H1 (cell line): ENCODE results near the gene ENO2. TPM values are rescaled to one million over a fixed set of nuclear protein-coding genes. Genes with fewer than 3 reads are reported as not detected.

Experiments used
- CTCF ChIA-PET: fragments of 300-600 bp; sonication (Branson Sonifier 250); formaldehyde crosslinking; loops from one replicate; lab custom pipeline; 2021; ENCODE audit not compliant: partially characterized antibody; lab: Charles Lee
- POLR2A ChIA-PET: fragments of 300-600 bp; sonication (Branson Sonifier 250); formaldehyde crosslinking; loops from one replicate; lab custom pipeline; 2021; ENCODE audit warnings: inconsistent platforms; ENCODE audit not compliant: partially characterized antibody; lab: Charles Lee
- DNase-seq, 2 experiments: peaks; one replicate each; pipeline versions ENCODE4 v3.0.0 to v3.0.0-alpha.2; 2010 to 2022; ENCODE audit warnings: low spot score in 2 of 2, low read depth in 1 of 2, mixed read lengths in 1 of 2
- FAIRE-seq: peaks from 2 replicates; lab custom pipeline; 2011; peaks lifted over from hg19 to GRCh38; lab: Jason Lieb, UNC
- H2AFZ ChIP-seq: 2 replicates; pipeline ENCODE4 v1.8.1; 2012; ENCODE audit warnings: low read length, inconsistent platforms
- H2AK5ac ChIP-seq: 2 replicates; pipeline ENCODE4 v1.6.1; 2013; ENCODE audit warnings: low read depth, low read length
- H2BK120ac ChIP-seq: replicated peaks from 2 replicates; pipeline ENCODE3; 2013; ENCODE audit warnings: low read depth, low read length, inconsistent platforms
- H2BK12ac ChIP-seq: 2 replicates; pipeline ENCODE4 v1.6.1; 2013; ENCODE audit warnings: low read depth, low read length
- H2BK15ac ChIP-seq: 2 replicates; pipeline ENCODE4 v1.6.1; 2013; ENCODE audit warnings: low read length
- H2BK20ac ChIP-seq: 2 replicates; pipeline ENCODE4 v1.6.1; 2013; ENCODE audit warnings: low read length
- H2BK5ac ChIP-seq: 2 replicates; pipeline ENCODE4 v1.6.1; 2013; ENCODE audit warnings: low read depth, low read length
- H3K14ac ChIP-seq: 2 replicates; pipeline ENCODE4 v1.6.1; 2013; ENCODE audit warnings: inconsistent platforms; ENCODE audit not compliant: insufficient read length
- H3K18ac ChIP-seq: 2 replicates; pipeline ENCODE4 v1.6.1; 2013; ENCODE audit warnings: low read length; ENCODE audit errors: extremely low read depth
- H3K23ac ChIP-seq: 2 replicates; pipeline ENCODE4 v1.6.1; 2013; ENCODE audit warnings: inconsistent platforms; ENCODE audit not compliant: insufficient read length
- H3K23me2 ChIP-seq: 2 replicates; pipeline ENCODE4 v1.6.1; 2013; ENCODE audit warnings: low read depth, low read length
- H3K27ac ChIP-seq: 2 replicates; pipeline ENCODE4 v1.6.1; 2011; ENCODE audit warnings: low read depth, low read length, inconsistent platforms
- H3K27me3 ChIP-seq, 4 experiments: replicated peaks in 1 of 4; 1 replicate in 1 of 4; 2 replicates in 3 of 4; pipeline versions ENCODE4 v1.6.1 to v1.8.1; 2011 to 2013; ENCODE audit warnings: low read length in 3 of 4, mild to moderate bottlenecking in 3 of 4, inconsistent platforms in 2 of 4, mixed read lengths in 2 of 4, moderate library complexity in 1 of 4; ENCODE audit not compliant: control insufficient read depth in 3 of 4, insufficient read depth in 3 of 4; ENCODE audit errors: extremely low read depth in 1 of 4
- H3K36me3 ChIP-seq, 4 experiments: 2 replicates each; pipeline versions ENCODE4 v1.6.1 to v1.8.1; 2011 to 2013; ENCODE audit warnings: mild to moderate bottlenecking in 4 of 4, low read length in 3 of 4, moderate library complexity in 2 of 4, control low read depth in 1 of 4, inconsistent platforms in 1 of 4; ENCODE audit not compliant: insufficient read depth in 4 of 4, control insufficient read depth in 2 of 4
- H3K4ac ChIP-seq: replicated peaks from 2 replicates; pipeline ENCODE3; 2013; ENCODE audit warnings: low read length, low read depth, mixed read lengths, inconsistent platforms; ENCODE audit not compliant: insufficient read length
- H3K4me1 ChIP-seq, 4 experiments: replicated peaks in 1 of 4; 1 replicate in 1 of 4; 2 replicates in 3 of 4; pipeline versions ENCODE4 v1.6.1 to v1.8.1; 2011 to 2013; ENCODE audit warnings: low read length in 3 of 4, inconsistent platforms in 2 of 4, mixed read lengths in 1 of 4; ENCODE audit not compliant: insufficient read depth in 4 of 4, control insufficient read depth in 3 of 4
- H3K4me2 ChIP-seq, 2 experiments: 2 replicates each; pipeline versions ENCODE4 v1.6.1 to v1.8.1; 2011 to 2013; ENCODE audit warnings: low read depth in 2 of 2, low read length in 2 of 2, control low read depth in 1 of 2, inconsistent platforms in 1 of 2, mild to moderate bottlenecking in 1 of 2; ENCODE audit not compliant: insufficient read depth in 1 of 2
- H3K4me3 ChIP-seq, 4 experiments: fragments of 200-600, 300-600 bp in 1 of 4; sonication (generic), shearing (Covaris generic), sonication (Bioruptor Twin) in 1 of 4; 2 replicates each; pipeline versions ENCODE4 v1.5.1 to v1.8.1; 2011 to 2016; ENCODE audit warnings: low read length in 4 of 4, low read depth in 3 of 4, control low read depth in 2 of 4, inconsistent platforms in 2 of 4, mild to moderate bottlenecking in 2 of 4, mixed read lengths in 1 of 4, moderate library complexity in 1 of 4; ENCODE audit not compliant: insufficient read depth in 2 of 4; ENCODE audit errors: extremely low read depth in 1 of 4
- H3K56ac ChIP-seq: replicated peaks from 2 replicates; pipeline ENCODE3; 2013; ENCODE audit warnings: low read depth, mild to moderate bottlenecking, mixed read lengths, low read length, inconsistent platforms; ENCODE audit not compliant: insufficient read length
- H3K79me1 ChIP-seq: 2 replicates; pipeline ENCODE4 v1.6.1; 2013; ENCODE audit warnings: low read depth, low read length, control low read depth
- H3K79me2 ChIP-seq, 2 experiments: 2 replicates each; pipeline versions ENCODE4 v1.6.1 to v1.8.1; 2012 to 2013; ENCODE audit warnings: low read length in 2 of 2, mild to moderate bottlenecking in 2 of 2, inconsistent platforms in 1 of 2; ENCODE audit not compliant: insufficient read depth in 2 of 2, control insufficient read depth in 1 of 2
- H3K9ac ChIP-seq, 4 experiments: replicated peaks in 1 of 4; 1 replicate in 1 of 4; 2 replicates in 3 of 4; pipeline versions ENCODE4 v1.6.1 to v1.8.1; 2011 to 2013; ENCODE audit warnings: low read depth in 3 of 4, low read length in 3 of 4, control low read depth in 2 of 4, mild to moderate bottlenecking in 2 of 4, moderate library complexity in 2 of 4, inconsistent platforms in 1 of 4; ENCODE audit errors: extremely low read depth in 1 of 4
- H3K9me3 ChIP-seq, 2 experiments: 2 replicates each; pipeline versions ENCODE4 v1.6.1 to v1.8.1; 2012 to 2013; ENCODE audit warnings: mild to moderate bottlenecking in 2 of 2, moderate library complexity in 2 of 2, control low read depth in 1 of 2, inconsistent platforms in 1 of 2, low read depth in 1 of 2, low read length in 1 of 2, mixed read lengths in 1 of 2; ENCODE audit not compliant: insufficient read depth in 2 of 2
- H4K20me1 ChIP-seq, 2 experiments: replicated peaks in 1 of 2; 2 replicates each; pipeline versions ENCODE3 to v1.8.1; 2011 to 2013; ENCODE audit warnings: inconsistent platforms in 2 of 2, low read length in 2 of 2, mild to moderate bottlenecking in 1 of 2; ENCODE audit not compliant: insufficient read depth in 2 of 2, control insufficient read depth in 1 of 2
- H4K5ac ChIP-seq: 2 replicates; pipeline ENCODE4 v1.6.1; 2013; ENCODE audit warnings: low read length, low read depth, mixed read lengths, inconsistent platforms; ENCODE audit not compliant: insufficient read length
- H4K8ac ChIP-seq: 2 replicates; pipeline ENCODE4 v1.8.0; 2013; ENCODE audit warnings: mild to moderate bottlenecking, moderate library complexity, low read length, inconsistent platforms; ENCODE audit not compliant: insufficient read depth; ENCODE audit errors: extremely low read depth
- H4K91ac ChIP-seq: replicated peaks from 2 replicates; pipeline ENCODE3; 2013; ENCODE audit warnings: low read length, mixed read lengths, inconsistent platforms; ENCODE audit not compliant: insufficient read length
- ASH2L ChIP-seq: fragments of 200-600, 300-600 bp; sonication (generic); IDR thresholded peaks from one replicate; pipeline ENCODE4 v1.7.1; 2017; ENCODE audit warnings: low read length
- BACH1 ChIP-seq: IDR thresholded peaks from 2 replicates; pipeline ENCODE4 v1.6.1; 2012; ENCODE audit warnings: low read length, improper control_type of control experiment
- CBX5 ChIP-seq: fragments of 300-800, 300-1000 bp; sonication (generic); IDR thresholded peaks from 2 replicates; pipeline ENCODE4 v1.7.1; 2016; ENCODE audit warnings: antibody characterized with exemption, low read length, low read depth
- CBX8 ChIP-seq: fragments of 300-800, 300-1000 bp; sonication (generic); IDR thresholded peaks from 2 replicates; pipeline ENCODE4 v1.7.1; 2016; ENCODE audit warnings: low read depth, low read length, borderline replicate concordance
- CTBP2 ChIP-seq: IDR thresholded peaks from 2 replicates; pipeline ENCODE4 v1.7.0; 2011; ENCODE audit warnings: borderline replicate concordance, mild to moderate bottlenecking, moderate library complexity, mixed read lengths, low read length; ENCODE audit not compliant: insufficient read depth, insufficient read length
- FOSL1 ChIP-seq: IDR thresholded peaks from 2 replicates; pipeline ENCODE4 v1.6.1; 2011; ENCODE audit warnings: mild to moderate bottlenecking, low read depth, low read length, moderate library complexity; ENCODE audit not compliant: insufficient read depth
- HDAC2 ChIP-seq, 2 experiments: fragments of 300-600 bp in 1 of 2; sonication (generic) in 1 of 2; IDR thresholded peaks; 2 replicates each; pipeline ENCODE4 v1.6.1; 2011 to 2012; ENCODE audit warnings: low read depth in 2 of 2, low read length in 2 of 2, mild to moderate bottlenecking in 2 of 2, moderate library complexity in 2 of 2, borderline replicate concordance in 1 of 2, inconsistent platforms in 1 of 2
- JUND ChIP-seq: IDR thresholded peaks from 2 replicates; pipeline ENCODE4 v1.6.1; 2011; ENCODE audit warnings: mild to moderate bottlenecking, improper control_type of control experiment, low read length
- KDM4A ChIP-seq: IDR thresholded peaks from one replicate; pipeline ENCODE4 v1.7.1; 2012; ENCODE audit warnings: low read depth, mild to moderate bottlenecking, moderate library complexity, low read length, inconsistent platforms; ENCODE audit not compliant: severe bottlenecking
- RBBP5 ChIP-seq: IDR thresholded peaks from 2 replicates; pipeline ENCODE4 v1.7.1; 2012; ENCODE audit warnings: low read depth, mild to moderate bottlenecking, inconsistent platforms, low read length, moderate library complexity, borderline replicate concordance
- SIRT6 ChIP-seq: IDR thresholded peaks from one replicate; pipeline ENCODE4 v1.7.1; 2012; ENCODE audit warnings: low read length, inconsistent platforms
- SP4 ChIP-seq: IDR thresholded peaks from 2 replicates; pipeline ENCODE4 v1.6.1; 2012; ENCODE audit warnings: low read length, inconsistent platforms
- TAF7 ChIP-seq: optimal IDR thresholded peaks from 2 replicates; pipeline ENCODE3; 2011; ENCODE audit warnings: low read depth, mild to moderate bottlenecking, inconsistent platforms, low read length, moderate library complexity, borderline replicate concordance
- TCF12 ChIP-seq: IDR thresholded peaks from 2 replicates; pipeline ENCODE4 v1.6.1; 2011; ENCODE audit warnings: low read depth, mild to moderate bottlenecking, low read length
- WGBS, 2 experiments: shearing (Covaris generic) in 1 of 2; methylation state at CpG; one replicate each; pipeline versions ENCODE4 v1.1.6 to v1.1.7; 2013 to 2015; ENCODE audit warnings: low lambda C conversion rate in 2 of 2, mixed read lengths in 2 of 2, inconsistent platforms in 1 of 2, low coverage in 1 of 2, missing lambda C conversion rate in 1 of 2; ENCODE audit not compliant: insufficient replicate concordance in 2 of 2, insufficient coverage in 1 of 2, insufficient read length in 1 of 2; ENCODE audit errors: extremely low coverage in 1 of 2, missing lambda C conversion rate in 1 of 2; 5-methylcytosine and 5-hydroxymethylcytosine counted together
- polyA plus RNA-seq, 7 experiments: library from polyadenylated mRNA; depleted of rRNA in 3 of 7; stranded (reverse) in 5 of 7; unstranded in 2 of 7; fragments of >200 nt in 5 of 7; fragments of 200-250 nt in 2 of 7; gene quantifications; 1 replicate in 5 of 7; 2 replicates in 1 of 7; 4 replicates in 1 of 7; pipeline versions ENCODE4 v1.2.1 to v1.2.3, GENCODE V29; 2011 to 2013; ENCODE audit warnings: missing spikeins in 2 of 7, mixed read lengths in 2 of 7
- total RNA-seq: library from RNA; stranded (reverse); fragmentation: NEBNext Ultra II Directional; extraction: Animal tissue kit (Norgen Biotek cat#: 25700); gene quantifications from 2 replicates; pipeline ENCODE4 v1.2.1, GENCODE V29; 2021

ENO2 gene
- total and polyA plus RNA-seq, 2 of the 8 experiments (the other 6 are each of a cell fraction or from before 2014, with no cell fraction given) = 92.4 to 102 TPM

DNA sequence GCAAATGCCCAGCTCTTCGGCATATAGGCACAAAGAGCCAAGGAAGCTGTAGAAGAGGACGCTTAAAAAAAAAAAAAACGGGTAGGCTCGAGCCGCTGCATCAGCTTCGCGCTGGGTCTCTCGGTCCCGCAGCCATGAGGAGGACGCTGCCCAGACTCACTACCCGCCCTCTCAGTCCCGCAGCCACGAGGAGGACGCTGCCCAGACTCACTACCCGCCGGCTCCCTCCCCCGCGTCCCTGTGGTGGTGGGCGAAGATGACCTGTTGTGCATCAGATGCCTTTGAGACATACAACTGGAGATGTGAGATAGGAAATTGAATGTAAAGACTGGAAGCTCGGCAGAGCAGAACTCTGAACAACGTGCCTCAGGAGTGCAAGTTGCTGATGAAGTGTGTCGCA, 29.8 kb upstream of the ENO2 start:
- Histone ChIP-seq H3K9ac (no peak overlapping the region), H3K4ac (no peak overlapping the region), H3K27ac (no peak overlapping the region), H3K27me3 (no peaks in the 10 kb centered on the region), H3K9me3 (no peaks in the 10 kb centered on the region), H2BK120ac (peak overlapping the region; percentile 4), H4K8ac (0 out of 2 replicates have a peak overlapping the region, but pooled peaks have one; percentile 17), H3K18ac (peak overlapping the region; percentile 51; the same call in 1 of the 2 replicates), H2BK15ac (no peak overlapping the region), H4K20me1 (no peaks in the 10 kb centered on the region), H3K56ac (no peak overlapping the region), H2BK20ac (0 out of 2 replicates have a peak overlapping the region, but pooled peaks have one; percentile 95), H3K4me1 (peaks cover 2 to 10% (median 5%) of the 10 kb centered on the region in 4 experiments; a peak in 5 of 7 replicates), H3K23me2 (no peaks in the 10 kb centered on the region), H3K23ac (no peak overlapping the region), H3K79me2 (no peaks in the 10 kb centered on the region), H4K91ac (no peak overlapping the region), H3K36me3 (peaks cover 0 to 20% (median 1%) of the 10 kb centered on the region in 4 experiments; a peak in 4 of 8 replicates), H4K5ac (no peak overlapping the region), H3K4me2 (no peak overlapping the region), H2AFZ (no peak overlapping the region), H2BK12ac (0 out of 2 replicates have a peak overlapping the region, but pooled peaks have one; percentile 94), H3K14ac (no peak overlapping the region), H2AK5ac (no peak overlapping the region), H3K4me3 (no peak overlapping the region), H3K79me1 (no peaks in the 10 kb centered on the region), H2BK5ac (peak overlapping the region; percentile 15)
- DNase-seq = no peak
- ChIA-PET CTCF (interaction anchor here (1.2 to 3.1 kb wide), 5 partner anchors 8 to 41 kb away, joined by 4 to 18 read pairs (median 4); partner anchors contain the start of gene SPSB2), POLR2A (interaction anchor here (0.6 to 5.7 kb wide), 11 partner anchors 8 to 59 kb away, joined by 3 to 50 read pairs (median 3); partner anchors contain the start of genes C12orf57, CDCA3, RNU7-1 and SPSB2)
- no peak for FAIRE-seq
- WGBS, 2 experiments = 93% methylated on average over 21 of the region's 22 CpGs; no CpG with 5 or more reads in 1 of the 2 experiments
- TF ChIP-seq CBX8 (no peak), KDM4A (no peak), CBX5 (no peak), JUND (no peak), TAF7 (no peak), SP4 (no peak), CTBP2 (no peak), BACH1 (no peak), FOSL1 (no peak), RBBP5 (no peak), HDAC2 (IDR thresholded peaks at IDR 0.05; ENCODE audit: borderline replicate concordance in 1 of 2, low read depth in 2 of 2, low read length in 2 of 2) (no peak), TCF12 (no peak), ASH2L (no peak), SIRT6 (no peak)
